HCT116 (cell line): ENCODE data around the gene PPP1R12B. TPM values are rescaled to one million over a fixed set of nuclear protein-coding genes. Genes with fewer than 3 reads are reported as not detected.

Experiments
- ATAC-seq: fragments of 200-7000 bp; cut with Tn5 transposase; 2 replicates; pipeline ENCODE4 v1.9.1; 2020; ENCODE audit warnings: mild to moderate bottlenecking, moderate library complexity
- BruUV-seq: library from RNA; stranded (reverse); fragments of 400-500 nt; replicated peaks from 2 replicates; lab custom pipeline; 2021; lab: Mats Ljungman, UMichigan
- CTCF ChIA-PET: fragments of 300-600 bp; sonication (Branson Sonifier 250); formaldehyde crosslinking; loops from one replicate; lab custom pipeline; 2021; ENCODE audit warnings: antibody characterized with exemption; lab: Charles Lee
- POLR2A ChIA-PET: fragments of 300-600, 350-600 bp; sonication (Branson Sonifier 250); formaldehyde crosslinking; loops from one replicate; lab custom pipeline; 2021; ENCODE audit warnings: antibody characterized with exemption; lab: Charles Lee
- RAD21 ChIA-PET, 2 experiments: fragments of 300-600 bp; sonication (Branson Sonifier 250); formaldehyde crosslinking; loops; one replicate each; lab custom pipeline; 2023; ENCODE audit warnings: low total read pairs in 2 of 2; ENCODE audit not compliant: uncharacterized antibody in 2 of 2, unreplicated experiment in 2 of 2, low non-redundant PET in 1 of 2; lab: Charles Lee
- DNase-seq: peaks from one replicate; pipeline ENCODE4 v3.0.0-alpha.2; 2010; ENCODE audit warnings: low read depth, low spot score
- H2AFZ ChIP-seq: fragments of 200-600 bp; shearing (Covaris generic), sonication (generic); 2 replicates; pipeline ENCODE4 v1.6.1; 2017; ENCODE audit warnings: low read depth, mixed run types, mixed read lengths, antibody characterized with exemption, low read length; ENCODE audit not compliant: poor library complexity, severe bottlenecking
- H3K27ac ChIP-seq: 2 replicates; pipeline ENCODE4 v1.5.1; 2012; ENCODE audit warnings: low read depth, low read length
- H3K27me3 ChIP-seq: fragments of 200-600 bp; sonication (generic); 2 replicates; pipeline ENCODE4 v1.6.1; 2016; ENCODE audit warnings: mixed run types, low read length, mixed read lengths; ENCODE audit not compliant: insufficient read depth
- H3K36me3 ChIP-seq, 2 experiments: fragments of 200-500 bp in 1 of 2; fragments of 200-600 bp in 1 of 2; sonication (Bioruptor generic) in 1 of 2; sonication (generic) in 1 of 2; 2 replicates each; pipeline versions ENCODE4 v1.5.1 to v1.6.1; 2014 to 2016; ENCODE audit warnings: low read length in 2 of 2, inconsistent platforms in 1 of 2, mixed read lengths in 1 of 2, mixed run types in 1 of 2; ENCODE audit not compliant: insufficient read depth in 2 of 2, control insufficient read depth in 1 of 2
- H3K4me1 ChIP-seq, 2 experiments: fragments of 200-600 bp in 1 of 2; sonication (generic) in 1 of 2; 2 replicates each; pipeline versions ENCODE4 v1.5.1 to v1.6.1; 2012 to 2017; ENCODE audit warnings: low read length in 2 of 2, inconsistent platforms in 1 of 2, mild to moderate bottlenecking in 1 of 2, mixed read lengths in 1 of 2, mixed run types in 1 of 2, moderate library complexity in 1 of 2; ENCODE audit not compliant: insufficient read depth in 2 of 2, control insufficient read depth in 1 of 2
- H3K4me2 ChIP-seq: fragments of 200-600 bp; sonication (generic); 2 replicates; pipeline ENCODE4 v1.6.1; 2017; ENCODE audit warnings: mixed run types, low read length, mixed read lengths
- H3K4me3 ChIP-seq, 2 experiments: fragments of 200-600 bp in 1 of 2; sonication (generic) in 1 of 2; replicated peaks in 1 of 2; 2 replicates each; pipeline ENCODE4 v1.5.1; 2011 to 2016; ENCODE audit warnings: low read length in 2 of 2, control low read depth in 1 of 2, low read depth in 1 of 2, mild to moderate bottlenecking in 1 of 2, mixed read lengths in 1 of 2, mixed run types in 1 of 2
- H3K79me2 ChIP-seq: fragments of 200-600 bp; sonication (generic); 2 replicates; pipeline ENCODE4 v1.6.1; 2017; ENCODE audit warnings: mild to moderate bottlenecking, mixed run types, low read length, moderate library complexity, mixed read lengths; ENCODE audit not compliant: insufficient read depth
- H3K9ac ChIP-seq: fragments of 200-600 bp; sonication (generic); 2 replicates; pipeline ENCODE4 v1.6.1; 2016; ENCODE audit warnings: low read length, mixed read lengths
- H3K9me2 ChIP-seq: fragments of 200-600 bp; sonication (generic), shearing (Covaris generic); 2 replicates; pipeline ENCODE4 v1.6.1; 2017; ENCODE audit warnings: mixed run types, mild to moderate bottlenecking, moderate library complexity; ENCODE audit not compliant: insufficient read depth
- H3K9me3 ChIP-seq, 2 experiments: fragments of 200-500 bp in 1 of 2; fragments of 200-600 bp in 1 of 2; sonication (Bioruptor generic) in 1 of 2; sonication (generic) in 1 of 2; 2 replicates each; pipeline ENCODE4 v1.6.1; 2014 to 2017; ENCODE audit warnings: low read length in 2 of 2, mixed read lengths in 2 of 2, inconsistent platforms in 1 of 2, low read depth in 1 of 2, mild to moderate bottlenecking in 1 of 2, mixed run types in 1 of 2, moderate library complexity in 1 of 2; ENCODE audit not compliant: control insufficient read depth in 1 of 2, insufficient read depth in 1 of 2
- H4K20me1 ChIP-seq: fragments of 200-600 bp; sonication (generic), shearing (Covaris generic); 2 replicates; pipeline ENCODE4 v1.6.1; 2017; ENCODE audit warnings: mixed run types, mild to moderate bottlenecking, moderate library complexity; ENCODE audit not compliant: insufficient read depth
- ELF1 ChIP-seq: IDR thresholded peaks from 2 replicates; pipeline ENCODE4 v1.6.1; 2012; ENCODE audit warnings: low read depth, borderline replicate concordance
- FOSL1 ChIP-seq: IDR thresholded peaks from 2 replicates; pipeline ENCODE4 v1.6.1; 2012; ENCODE audit warnings: low read depth
- RAD21 ChIP-seq: IDR thresholded peaks from 2 replicates; pipeline ENCODE4 v1.6.1; 2012; ENCODE audit warnings: low read depth, mild to moderate bottlenecking
- TCF7L2 ChIP-seq: IDR thresholded peaks from 2 replicates; pipeline ENCODE4 v1.7.0; 2011; ENCODE audit warnings: borderline replicate concordance, inconsistent platforms; ENCODE audit not compliant: insufficient read depth, insufficient read length; ENCODE audit errors: extremely low read depth
- intact Hi-C: fragments of 100-400 bp; cut with micrococcal nuclease; formaldehyde crosslinking; loops from 2 replicates; pipeline ENCODE4 v1.10.0; 2022
- total RNA-seq: library from RNA; stranded (reverse); gene quantifications from one replicate; pipeline ENCODE4 v1.2.1, GENCODE V29; 2021; ENCODE audit not compliant: unreplicated experiment

The PPP1R12B gene
- total RNA-seq, 1 experiment from 2014 or later, result 14.3 TPM

DNA sequence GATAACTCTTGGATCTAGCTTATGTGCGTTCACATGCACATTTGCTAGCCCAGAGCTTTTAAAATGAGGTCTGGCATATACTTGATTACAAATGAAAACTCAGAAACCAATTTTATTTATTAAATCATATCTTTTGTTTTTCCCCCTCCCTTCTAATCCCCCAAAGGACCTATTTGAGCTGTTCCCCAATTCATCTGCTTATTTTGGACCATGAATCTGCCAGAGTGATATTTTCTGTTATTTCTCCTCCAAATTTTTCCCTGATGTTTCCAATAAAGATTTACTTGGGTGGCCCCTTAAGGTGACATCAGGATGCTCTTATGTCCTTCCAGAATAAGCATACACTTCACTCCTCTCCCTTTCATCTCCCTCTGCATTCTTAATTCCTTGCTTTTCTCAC lies 238.4 kb downstream of the PPP1R12B start:
- no peak for ATAC-seq
- no peaks in the 10 kb centered on the region for H3K9me3 ChIP-seq
- no peaks in the 10 kb centered on the region for H4K20me1 ChIP-seq
- no peaks in the 10 kb centered on the region for H3K9me2 ChIP-seq
- intact Hi-C loops, result no loop called here
- POLR2A ChIA-PET, result no interaction called here
- no peaks in the 10 kb centered on the region for H3K27me3 ChIP-seq
- no peak for TF ChIP-seq ELF1
- TF ChIP-seq, all 23 proteins: peak for 0
- Histone ChIP-seq H3K4me3 (no peak overlapping the region), H3K27ac (no peak overlapping the region), H3K9ac (no peak overlapping the region), H2AFZ (no peak overlapping the region), H3K79me2 (no peaks in the 10 kb centered on the region), H3K4me1 (peaks cover 22 to 57% of the 10 kb centered on the region in 2 experiments), H3K4me2 (no peak overlapping the region), H3K36me3 (no peaks in the 10 kb centered on the region)
- CTCF ChIA-PET, result interaction anchor here (1.6 kb wide), 1 partner anchor 13 kb away, joined by 5 read pairs; no protein-coding TSS in a partner anchor
- RAD21 ChIA-PET, result no interaction called here
- no TSS peak for BruUV-seq
- no peak for DNase-seq

- Histone ChIP-seq H3K27ac (no peak overlapping the region), H3K4me1 (peaks cover 22 to 67% of the 10 kb centered on the region in 2 experiments), H3K79me2 (no peaks in the 10 kb centered on the region), H3K27me3 (no peaks in the 10 kb centered on the region), H3K9me3 (no peaks in the 10 kb centered on the region), H4K20me1 (no peaks in the 10 kb centered on the region), H3K36me3 (no peaks in the 10 kb centered on the region), H2AFZ (no peak overlapping the region), H3K9ac (no peak overlapping the region), H3K9me2 (no peaks in the 10 kb centered on the region), H3K4me2 (peak overlapping the region; percentile 73), H3K4me3 (no peak overlapping the region)
- no TSS peak for BruUV-seq
- ChIA-PET POLR2A (no interaction called here), RAD21 (no interaction called here), CTCF (interaction anchor here (1.2 to 1.6 kb wide), 2 partner anchors 12 to 16 kb away, joined by 3 to 5 read pairs; no protein-coding TSS in a partner anchor)
- no peak for ATAC-seq
- no peak for TF ChIP-seq ELF1
- no peak for TF ChIP-seq FOSL1
- no peak for TF ChIP-seq TCF7L2
- TF ChIP-seq RAD21, result no peak
- intact Hi-C loops, result no loop called here
- DNase-seq, result no peak
Observed at GRCh38 chr1:202587859-202588485, 239.5 kb downstream of the PPP1R12B start.
